GM19023 (cell line): Measurements from ENCODE around the gene CPEB3.

ENCODE experiments used
- ATAC-seq: cut with Tn5 transposase; IDR thresholded peaks from one replicate; pipeline ENCODE4 v1.9.1; 2021; ENCODE audit warnings: mild to moderate bottlenecking, moderate library complexity; ENCODE audit not compliant: unreplicated experiment

The CPEB3 gene

DNA sequence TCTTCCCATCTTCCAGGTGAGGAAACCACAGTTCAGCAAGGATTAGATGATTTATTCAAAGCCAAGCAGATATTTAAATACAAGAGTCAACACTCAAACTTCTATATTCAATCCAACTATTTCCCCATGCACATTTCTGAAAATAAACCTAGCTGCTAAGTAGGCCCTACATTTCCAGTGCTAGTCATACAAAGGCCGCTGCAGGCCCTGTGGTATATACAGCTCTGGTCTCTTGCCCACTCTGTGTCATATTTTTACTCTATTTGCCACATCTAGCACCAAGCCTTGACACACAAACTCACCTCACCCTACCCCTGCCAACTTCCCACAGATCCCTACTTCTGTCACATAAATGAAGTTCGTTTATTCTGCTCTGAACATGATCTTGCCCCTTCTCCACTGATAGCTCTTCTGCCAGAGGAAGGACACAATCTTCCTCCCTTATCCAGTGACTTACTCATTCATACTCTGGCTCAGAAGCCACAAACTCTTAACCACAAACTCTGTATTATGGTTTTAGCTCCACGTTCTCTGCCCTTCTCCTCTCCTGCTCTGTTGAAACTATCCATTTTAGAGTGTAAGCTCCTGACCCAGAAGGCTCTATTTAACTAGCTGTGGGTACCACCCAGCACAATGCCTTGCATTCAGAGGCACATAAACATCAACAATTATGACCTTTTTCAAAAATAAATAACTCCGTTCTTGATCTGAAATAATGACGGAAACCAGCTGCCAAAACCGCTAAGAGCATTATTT lies 180.7 kb downstream of the CPEB3 start:
- ATAC-seq = no peak

DNA sequence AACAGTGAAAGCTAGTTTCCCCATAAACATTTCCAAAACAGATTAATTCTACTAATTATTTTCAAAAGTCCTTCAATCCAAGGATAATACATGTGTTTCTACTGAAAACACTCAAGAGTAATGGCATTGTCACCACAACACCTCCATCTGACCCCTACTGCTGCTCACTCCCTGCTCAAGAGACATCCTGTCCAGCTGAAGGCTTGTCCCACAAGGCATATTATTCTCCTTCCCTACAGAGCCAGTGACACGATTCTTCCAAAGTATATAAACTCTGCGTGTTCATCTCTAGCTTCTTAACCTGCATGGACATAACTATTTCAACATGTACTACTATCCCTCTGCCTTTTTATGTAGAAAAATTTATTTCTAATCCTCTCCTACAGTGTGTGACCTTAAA lies 182.1 kb downstream of the CPEB3 start:
- ATAC-seq = no peak

DNA sequence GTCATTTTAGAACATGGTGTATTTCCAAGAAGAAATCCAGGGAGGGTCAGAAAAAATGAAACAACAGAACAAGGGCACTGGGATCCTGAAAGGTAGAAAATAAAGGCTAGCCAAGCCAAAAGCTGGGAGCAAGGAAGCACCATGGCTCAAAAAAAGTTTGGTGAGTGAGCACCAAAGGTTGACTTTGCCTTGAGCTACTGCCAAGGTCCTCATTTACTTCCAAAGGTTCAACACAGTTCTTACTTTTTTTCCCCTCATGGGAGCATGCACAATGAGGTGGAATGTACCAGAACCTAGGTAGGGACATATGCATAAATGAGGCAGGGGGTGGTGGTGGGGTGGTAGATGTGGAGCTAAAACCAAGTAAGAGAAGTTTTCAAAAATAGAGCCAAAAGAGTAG lies 182.8 kb downstream of the CPEB3 start:
- no peak for ATAC-seq

DNA sequence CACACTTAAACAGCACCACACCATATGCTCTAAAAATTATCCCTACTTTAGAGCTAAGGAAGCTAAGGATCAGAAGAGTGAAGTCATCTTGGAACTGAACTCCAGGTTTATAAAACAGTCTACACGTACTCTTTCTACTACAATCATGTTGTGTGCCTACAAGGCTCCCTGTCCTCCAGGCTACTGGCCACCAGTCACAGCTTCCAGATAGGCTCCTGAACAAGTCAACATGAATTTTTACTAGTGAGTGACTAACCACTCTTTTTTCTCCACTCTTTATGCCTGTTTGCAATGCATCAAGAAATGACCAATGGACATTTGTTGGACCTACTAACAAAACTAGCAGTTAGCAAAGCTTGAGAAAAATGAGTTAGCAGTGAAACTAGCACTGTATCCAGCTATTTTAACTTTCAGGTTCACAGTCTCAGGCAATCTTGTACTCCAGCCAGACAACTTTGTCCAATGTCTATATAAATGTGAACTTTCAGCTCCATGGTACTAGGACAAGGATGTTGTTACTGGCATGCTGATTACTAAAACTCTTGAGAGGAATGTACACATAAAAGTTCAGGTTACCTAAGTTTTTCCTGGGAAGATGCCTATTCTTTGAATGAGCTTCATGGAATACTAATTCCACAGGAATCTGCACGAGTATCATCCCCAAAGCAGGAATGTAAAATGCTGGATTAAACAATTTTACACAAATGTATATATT lies 187.3 kb downstream of the CPEB3 start:
- ATAC-seq = no peak

DNA sequence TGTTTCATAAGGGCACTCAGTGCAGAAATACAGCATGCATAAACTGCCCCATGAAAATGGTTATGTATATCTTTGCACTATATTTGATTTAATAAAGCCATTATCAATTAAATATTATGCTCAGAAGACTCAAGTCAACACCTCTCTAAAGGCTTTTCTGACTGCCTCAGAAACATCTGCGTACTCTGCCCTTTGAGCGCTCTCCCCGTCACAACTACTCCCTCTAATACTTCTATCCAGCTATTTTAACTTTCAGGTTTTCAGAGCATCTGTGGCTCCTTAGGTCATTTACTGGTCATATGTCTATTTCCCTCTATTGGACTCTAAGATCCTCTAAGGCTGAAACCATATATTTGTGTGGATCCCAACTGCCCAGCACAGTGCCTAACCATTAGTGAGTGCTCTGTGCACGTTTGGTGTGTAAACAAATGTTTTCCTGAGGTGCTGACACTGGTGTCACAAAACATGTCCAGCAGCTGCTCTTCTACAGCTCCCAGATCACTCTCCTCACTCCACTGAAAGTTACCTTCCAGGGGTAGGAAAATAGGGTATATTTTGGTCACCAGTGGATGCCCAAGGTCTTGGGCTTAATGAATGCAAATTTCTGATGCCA lies 188.2 kb downstream of the CPEB3 start:
- no peak for ATAC-seq

DNA sequence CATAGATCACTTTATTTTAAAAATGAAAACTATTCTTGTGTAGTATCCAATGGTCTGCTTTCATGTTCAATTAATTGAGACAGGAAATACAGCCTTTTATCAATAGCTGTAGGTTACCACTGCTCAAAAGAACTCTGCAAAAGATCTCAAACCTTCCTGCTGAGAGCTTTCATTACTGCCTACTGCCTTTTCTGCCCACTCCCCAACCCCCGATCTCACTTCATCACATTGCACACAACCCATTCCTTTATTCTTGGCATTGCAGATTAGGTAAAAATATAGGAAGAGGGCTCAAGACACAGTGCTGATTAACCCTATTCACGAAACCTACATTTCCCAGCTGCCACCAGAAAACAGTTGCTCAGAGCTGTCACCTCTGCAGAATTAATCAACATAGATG lies 195.9 kb downstream of the CPEB3 start:
- no peak for ATAC-seq

DNA sequence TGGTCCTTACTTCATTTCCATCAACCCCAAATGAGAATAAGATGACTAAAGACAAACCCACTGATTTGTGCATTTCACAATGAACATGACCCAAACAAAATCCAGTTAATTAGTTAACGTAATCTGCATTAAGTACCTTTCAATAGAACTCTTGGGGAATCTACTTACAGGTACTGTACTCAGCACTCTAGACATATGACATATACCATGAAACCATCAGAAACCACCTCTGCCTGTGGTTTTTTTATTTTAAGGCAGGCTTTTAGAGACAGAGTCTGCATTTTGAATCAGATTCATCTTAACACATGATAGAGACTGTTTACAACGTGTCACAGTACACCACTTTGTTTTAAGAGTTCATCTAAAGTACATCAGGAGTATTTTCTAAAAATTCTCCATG lies 198.9 kb downstream of the CPEB3 start:
- ATAC-seq = peak; percentile 53

DNA sequence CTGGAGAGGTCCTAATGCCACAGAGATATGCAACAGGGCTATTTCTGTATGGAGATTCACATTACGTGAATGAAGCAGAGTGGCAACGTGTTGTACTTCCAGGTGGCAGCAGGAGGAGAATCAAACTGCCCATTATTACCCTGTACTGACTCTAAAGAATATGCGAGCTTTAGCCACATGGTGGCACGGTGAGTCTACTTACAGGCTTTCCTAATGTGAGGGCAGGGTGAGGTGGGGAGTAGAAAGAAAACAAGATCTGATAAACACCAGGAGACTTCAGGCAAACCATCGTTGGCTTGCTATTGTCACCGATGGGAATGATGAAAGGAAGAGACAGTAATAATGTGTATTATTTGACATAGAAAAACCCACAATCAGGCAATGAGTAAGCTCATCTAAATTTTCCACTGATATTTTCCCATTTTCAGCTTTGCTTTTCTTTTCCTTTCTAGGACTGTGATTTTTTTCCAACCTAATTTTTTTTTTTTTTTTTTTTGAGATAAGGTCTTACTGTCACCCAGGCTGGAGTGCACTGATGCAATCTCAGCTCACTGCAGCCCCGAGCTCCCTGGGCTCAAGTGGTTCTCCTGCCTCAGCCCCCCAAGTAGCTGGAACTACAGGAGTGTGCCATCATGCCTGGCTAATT lies 203.0 kb downstream of the CPEB3 start:
- ATAC-seq = peak; percentile 94

DNA sequence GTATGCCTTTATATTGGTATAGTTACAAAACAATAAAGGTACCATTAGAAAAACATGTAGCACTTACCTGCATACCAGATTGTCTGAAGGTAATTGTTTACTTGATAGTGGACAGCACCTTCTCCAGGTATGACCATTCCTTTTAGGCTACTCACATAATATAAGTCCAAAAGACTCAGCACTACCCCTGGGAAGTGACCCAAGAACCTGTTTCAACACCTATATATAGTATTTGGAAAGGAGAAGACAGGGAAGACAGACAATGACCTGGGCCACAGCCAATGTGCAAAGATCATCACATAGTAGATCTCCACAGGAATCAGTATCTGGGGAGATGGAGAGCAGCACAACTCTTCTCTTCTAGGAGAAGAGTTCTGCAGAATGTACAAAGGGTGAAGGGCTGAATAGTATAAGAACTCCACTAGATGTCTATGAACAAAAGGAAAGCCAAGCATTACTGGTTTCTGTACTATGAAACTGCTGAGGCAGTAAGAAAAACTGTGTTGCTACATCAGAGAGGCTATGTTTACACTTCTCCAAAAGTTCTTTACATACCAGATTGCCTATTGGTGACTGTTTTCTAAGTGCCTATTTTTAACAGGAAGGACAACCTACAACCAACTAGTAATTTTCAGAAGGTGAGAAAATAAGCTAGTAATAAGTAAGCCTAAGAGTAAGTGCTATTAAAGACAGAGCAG lies 208.1 kb downstream of the CPEB3 start:
- no peak for ATAC-seq

DNA sequence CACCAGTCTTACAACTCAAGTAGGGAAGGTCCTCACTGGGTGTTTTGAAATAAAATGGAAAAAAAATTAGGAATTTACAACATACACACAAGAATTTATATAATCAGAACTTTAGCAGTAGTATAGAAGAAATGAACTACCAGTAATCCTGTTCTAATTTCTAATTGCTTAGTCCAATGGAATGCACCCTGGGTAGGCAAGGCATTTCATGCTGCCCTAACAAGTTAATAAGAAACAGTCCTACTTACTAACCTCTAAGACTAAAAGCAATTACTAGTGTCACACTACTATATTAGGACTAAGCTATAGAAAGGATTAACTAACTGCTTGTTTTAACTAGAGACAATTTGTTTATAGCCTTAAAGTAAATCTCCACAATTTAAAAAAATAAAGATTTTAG lies 209.2 kb downstream of the CPEB3 start:
- no peak for ATAC-seq

DNA sequence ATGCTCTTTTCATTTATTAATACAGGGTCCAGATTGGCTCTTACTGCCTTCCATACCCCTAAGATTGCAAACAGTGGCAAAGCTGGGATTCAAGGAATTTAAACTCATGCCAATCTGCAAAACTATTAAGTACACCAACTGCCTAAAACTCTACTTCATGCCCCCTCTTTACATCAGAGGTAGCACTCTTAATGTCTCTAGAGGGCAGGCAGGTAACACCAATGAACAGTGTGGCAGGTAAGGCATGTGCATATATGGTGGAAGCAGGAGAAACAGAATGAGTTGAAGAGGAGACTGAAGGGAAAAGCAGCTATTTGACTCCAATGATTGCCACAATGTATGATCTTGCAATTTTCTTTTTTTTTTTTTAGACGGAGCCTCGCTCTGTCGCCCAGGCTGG lies 210.6 kb downstream of the CPEB3 start:
- ATAC-seq = no peak

DNA sequence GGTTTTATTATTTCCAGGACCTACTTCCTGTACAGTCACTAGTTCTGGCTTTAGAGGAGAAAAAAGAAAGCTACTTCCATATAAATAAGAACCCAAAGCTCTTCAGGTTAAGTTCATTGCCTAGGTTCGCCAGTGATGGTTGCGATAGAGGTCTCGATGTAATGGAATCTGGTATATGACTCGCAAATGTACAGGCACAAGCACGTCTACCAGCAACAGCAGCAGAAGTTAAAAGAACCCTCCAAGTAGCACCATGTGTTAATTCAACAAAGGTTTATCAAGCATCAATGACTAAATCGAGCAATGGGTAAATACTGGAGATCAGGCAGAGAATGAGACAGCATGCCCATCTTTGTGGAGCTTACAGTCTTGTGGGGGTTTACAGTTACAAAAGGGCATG lies 211.9 kb downstream of the CPEB3 start:
- no peak for ATAC-seq

DNA sequence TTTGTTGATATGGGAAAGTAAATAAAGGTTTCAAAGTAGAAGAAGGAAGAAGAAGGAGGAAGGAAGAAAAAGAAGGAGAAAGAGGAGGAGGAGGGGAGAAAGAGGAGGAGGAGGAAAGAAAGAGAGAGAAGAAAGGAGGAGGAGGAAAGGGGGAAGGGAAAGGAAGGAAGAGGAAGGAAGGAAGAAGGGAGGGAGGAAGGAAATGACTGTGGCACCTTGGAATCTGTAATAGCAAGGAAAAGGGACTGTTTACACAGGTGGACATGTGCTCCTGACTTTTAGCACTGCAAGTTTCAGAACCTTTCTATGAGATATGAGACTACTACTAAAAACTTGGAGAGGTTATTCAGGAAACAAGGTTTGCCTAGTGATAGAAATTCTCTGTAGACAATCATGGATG lies 214.2 kb downstream of the CPEB3 start:
- no peak for ATAC-seq

DNA sequence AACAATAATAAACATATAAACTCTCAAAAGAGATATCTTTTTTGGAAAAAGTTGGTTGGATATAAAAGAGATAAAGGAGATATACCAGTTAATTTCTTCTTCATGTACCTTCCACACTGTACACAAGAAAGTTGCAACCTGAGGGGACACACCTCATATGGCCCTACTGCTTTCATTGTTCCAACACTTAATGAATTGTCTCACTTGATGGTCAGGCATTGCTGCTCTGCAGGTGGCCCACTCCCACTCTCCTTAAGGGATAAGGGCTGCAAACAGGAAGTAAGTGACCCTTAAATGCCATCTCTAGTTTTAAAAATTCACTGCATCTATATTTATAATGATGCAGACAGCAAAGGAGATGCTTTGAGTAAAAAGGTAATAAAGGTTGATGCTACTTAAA lies 215.0 kb downstream of the CPEB3 start:
- no peak for ATAC-seq

DNA sequence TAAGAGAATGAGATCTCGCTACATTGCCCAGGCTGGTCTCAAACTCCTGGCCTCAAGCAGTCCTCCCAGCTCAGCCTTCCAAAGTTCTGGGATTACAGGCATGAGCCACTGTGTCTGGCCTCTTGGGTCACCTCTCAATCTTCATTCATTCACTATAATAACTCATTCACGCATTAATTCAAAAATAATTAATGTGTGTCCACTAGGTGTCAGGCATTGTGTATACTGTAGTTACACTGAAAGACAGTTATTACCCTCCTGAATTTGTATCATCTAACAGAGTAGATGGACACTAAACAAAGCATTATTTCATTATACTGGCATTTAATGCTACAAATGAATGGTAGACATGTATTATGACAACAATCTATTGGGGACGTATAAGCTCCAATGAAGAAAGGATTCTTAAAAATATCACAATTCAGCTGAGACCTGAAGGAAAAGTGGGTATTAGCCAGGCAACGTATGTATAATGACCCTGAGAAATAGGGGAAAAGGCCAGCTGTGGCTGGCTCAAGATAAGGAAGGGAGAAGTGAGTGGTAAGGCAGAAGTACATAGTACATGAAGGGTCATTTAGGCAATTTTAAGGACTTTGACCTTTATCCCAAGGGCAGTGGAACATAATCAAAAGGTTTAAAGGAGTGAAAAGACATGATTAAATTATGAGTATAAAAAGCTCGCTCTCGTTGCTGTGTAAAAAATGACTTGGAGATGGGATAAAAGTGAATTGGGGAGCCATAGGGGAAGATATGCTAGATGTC lies 216.6 kb downstream of the CPEB3 start:
- no peak for ATAC-seq

DNA sequence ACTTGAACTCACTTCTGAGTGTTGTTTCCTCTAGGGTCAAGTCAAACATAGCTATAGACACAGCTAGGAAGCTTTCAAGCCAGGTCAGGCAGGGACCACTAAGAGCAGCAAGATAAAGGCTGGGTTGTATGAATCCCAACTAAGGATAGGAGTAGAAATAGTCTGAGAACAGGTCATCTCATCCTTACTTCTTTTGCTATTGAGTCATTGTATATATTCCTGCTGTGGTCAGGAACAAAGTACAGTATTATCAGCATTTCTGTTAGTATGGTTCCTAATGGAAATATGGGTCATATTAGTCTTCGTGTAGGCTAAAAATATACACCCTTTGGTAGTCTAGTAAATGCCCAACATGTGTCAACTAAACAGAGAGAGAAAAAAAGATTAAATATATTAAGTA lies 222.0 kb downstream of the CPEB3 start:
- no peak for ATAC-seq

DNA sequence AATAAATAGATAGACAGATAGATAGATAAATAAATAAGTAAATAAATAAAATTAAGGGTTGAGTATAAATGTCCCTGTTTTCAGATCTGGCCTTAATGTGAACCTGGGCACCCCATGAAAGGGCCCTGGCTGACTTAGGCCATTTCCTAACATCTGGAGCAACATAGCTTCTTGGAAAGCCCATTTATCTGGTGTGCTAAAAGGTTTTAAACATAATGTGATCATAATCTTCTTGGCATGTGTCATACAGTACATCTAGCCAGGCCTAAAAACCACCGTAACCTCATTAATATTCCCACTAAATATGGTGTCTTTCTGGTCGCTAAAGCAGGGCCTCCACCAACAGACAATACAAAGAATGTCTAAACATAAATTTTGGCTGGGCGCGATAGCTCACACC lies 224.5 kb downstream of the CPEB3 start:
- no peak for ATAC-seq

DNA sequence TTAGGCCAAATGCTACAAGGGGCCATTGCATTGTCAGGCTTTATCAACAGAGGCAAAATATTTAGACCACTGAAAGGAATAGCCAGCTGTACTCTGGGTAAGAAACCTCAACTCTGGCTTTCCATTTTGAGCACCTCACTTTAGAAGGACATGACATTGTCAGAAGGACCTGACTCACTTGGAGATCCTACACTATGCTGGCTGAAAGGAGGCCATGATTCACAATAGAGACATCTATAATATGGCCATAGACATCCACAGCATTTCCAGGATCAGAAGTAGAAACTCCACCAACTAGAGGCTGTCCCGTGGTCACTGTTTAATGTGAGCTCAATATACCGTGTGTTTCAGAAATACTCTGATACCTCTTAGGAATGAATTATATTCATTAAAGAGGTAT lies 226.4 kb downstream of the CPEB3 start:
- no peak for ATAC-seq

DNA sequence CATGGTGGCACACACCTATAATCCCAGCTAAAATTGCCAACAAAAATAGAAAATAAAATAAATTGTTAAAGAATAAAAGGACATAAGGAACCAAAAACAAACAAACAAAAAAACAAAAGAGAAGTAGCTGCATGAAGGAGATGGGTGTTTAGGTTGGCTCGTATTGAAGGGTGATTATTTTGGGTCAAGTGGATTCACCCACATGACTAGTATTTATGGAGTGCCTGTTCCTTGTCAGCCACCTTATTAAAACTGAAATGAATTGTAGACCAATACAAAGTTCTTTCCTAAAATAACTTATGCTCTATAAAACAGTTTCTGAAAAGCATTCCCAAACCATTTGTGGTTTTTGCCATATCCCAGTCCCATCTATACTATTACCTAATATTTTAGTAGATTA lies 228.6 kb downstream of the CPEB3 start:
- ATAC-seq = no peak

DNA sequence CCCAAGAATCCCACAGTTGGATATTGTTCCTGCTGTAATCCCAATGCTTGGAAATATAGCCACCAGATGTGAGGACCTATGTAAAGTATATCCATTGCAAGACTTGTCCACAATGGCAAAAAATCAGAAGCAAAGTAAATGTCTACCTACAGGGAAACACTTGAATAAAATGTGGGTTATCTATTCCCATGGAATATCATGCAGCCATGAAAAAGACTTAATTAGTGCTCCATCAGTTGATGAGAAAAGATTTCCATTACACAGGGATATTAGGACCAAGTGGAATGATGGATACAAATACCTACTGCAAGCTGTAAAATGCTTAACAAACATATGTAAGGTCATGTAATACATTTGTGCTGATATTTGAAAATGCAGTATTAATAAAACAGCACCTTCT lies 236.1 kb downstream of the CPEB3 start:
- ATAC-seq = no peak
